A673 (cell line): ENCODE data around the gene SERPINF2.

Source experiments
- EZH2 ChIP-seq: fragments of 200-600 bp; sonication (generic); IDR thresholded peaks from 2 replicates; pipeline ENCODE4 v1.6.1; 2017; ENCODE audit warnings: borderline replicate concordance, low read depth, mild to moderate bottlenecking, mixed read lengths, antibody characterized with exemption, low read length; ENCODE audit not compliant: poor library complexity, severe bottlenecking
- TF ChIP-seq, protein P1 (sequence below): fragments of 300-800, 200-600 bp; sonication (generic); conservative IDR thresholded peaks from 2 replicates; pipeline ENCODE4 v1.5.1; 2017; ENCODE audit warnings: low read depth, mild to moderate bottlenecking, antibody characterized with exemption, low read length, moderate library complexity, mixed read lengths

DNA sequence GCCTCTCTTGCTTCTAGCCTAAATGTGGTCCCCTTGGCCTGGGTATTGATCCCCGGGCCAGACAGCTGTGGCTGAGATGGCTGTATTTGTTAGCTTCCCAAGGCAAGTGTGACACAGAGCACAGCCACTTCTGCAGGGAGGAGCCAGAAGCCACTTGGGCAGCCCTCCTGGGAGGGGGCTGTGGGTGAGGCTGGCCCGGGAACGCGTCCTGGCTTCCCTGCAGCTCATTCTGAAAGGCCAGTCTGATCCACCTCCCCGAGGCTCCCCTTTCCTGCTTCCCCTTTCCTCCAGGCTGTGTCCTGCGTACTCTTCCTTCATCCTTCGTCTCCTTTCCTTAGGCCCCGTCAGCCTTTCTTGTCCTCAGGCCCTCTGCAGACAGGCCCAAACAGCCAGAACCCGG is 8.0 kb downstream of the SERPINF2 start:
- TF ChIP-seq, protein P1, sequence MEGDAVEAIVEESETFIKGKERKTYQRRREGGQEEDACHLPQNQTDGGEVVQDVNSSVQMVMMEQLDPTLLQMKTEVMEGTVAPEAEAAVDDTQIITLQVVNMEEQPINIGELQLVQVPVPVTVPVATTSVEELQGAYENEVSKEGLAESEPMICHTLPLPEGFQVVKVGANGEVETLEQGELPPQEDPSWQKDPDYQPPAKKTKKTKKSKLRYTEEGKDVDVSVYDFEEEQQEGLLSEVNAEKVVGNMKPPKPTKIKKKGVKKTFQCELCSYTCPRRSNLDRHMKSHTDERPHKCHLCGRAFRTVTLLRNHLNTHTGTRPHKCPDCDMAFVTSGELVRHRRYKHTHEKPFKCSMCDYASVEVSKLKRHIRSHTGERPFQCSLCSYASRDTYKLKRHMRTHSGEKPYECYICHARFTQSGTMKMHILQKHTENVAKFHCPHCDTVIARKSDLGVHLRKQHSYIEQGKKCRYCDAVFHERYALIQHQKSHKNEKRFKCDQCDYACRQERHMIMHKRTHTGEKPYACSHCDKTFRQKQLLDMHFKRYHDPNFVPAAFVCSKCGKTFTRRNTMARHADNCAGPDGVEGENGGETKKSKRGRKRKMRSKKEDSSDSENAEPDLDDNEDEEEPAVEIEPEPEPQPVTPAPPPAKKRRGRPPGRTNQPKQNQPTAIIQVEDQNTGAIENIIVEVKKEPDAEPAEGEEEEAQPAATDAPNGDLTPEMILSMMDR, result no peak
- no peak for TF ChIP-seq EZH2
